Stomach (tissue), 9 donors: ENCODE results near the gene COL25A1. TPM values are rescaled to one million over a fixed set of nuclear protein-coding genes. Genes with fewer than 3 reads are reported as not detected.

Experiments
- DNase-seq, 2 donors: peaks; one replicate each; pipeline versions ENCODE4 v3.0.0 to v3.0.0-alpha.2; 2013 to 2019
- H3K27ac ChIP-seq, 5 donors: fragments of 200-600 bp in 4 of 5; sonication (generic) in 4 of 5; one replicate each; pipeline ENCODE4 v1.5.1; 2013 to 2019; ENCODE audit warnings: mild to moderate bottlenecking in 1 of 5, moderate library complexity in 1 of 5
- H3K27me3 ChIP-seq, 3 donors: fragments of 200-600 bp; sonication (generic); one replicate each; pipeline ENCODE4 v1.5.1; 2017 to 2019; ENCODE audit warnings: mixed run types in 1 of 3
- H3K36me3 ChIP-seq, 4 donors: fragments of 200-600 bp; sonication (generic); 1 replicate in 3 of 4; 2 replicates in 1 of 4; pipeline ENCODE4 v1.5.1; 2016 to 2019
- H3K4me1 ChIP-seq, 4 donors: fragments of 200-600 bp; sonication (generic); one replicate each; pipeline ENCODE4 v1.5.1; 2016 to 2019
- H3K4me3 ChIP-seq, 4 donors: fragments of 200-600 bp; sonication (generic) in 3 of 4; one replicate each; pipeline ENCODE4 v1.5.1; 2016 to 2019; ENCODE audit warnings: mild to moderate bottlenecking in 1 of 4
- H3K9me3 ChIP-seq, 4 donors: fragments of 200-600 bp; sonication (generic); one replicate each; pipeline ENCODE4 v1.5.1; 2016 to 2019
- CTCF ChIP-seq, 7 experiments: fragments of 450-650 bp in 4 of 7; fragments of 200-600 bp in 3 of 7; sonication (generic) in 3 of 7; IDR thresholded peaks; one replicate each; pipeline ENCODE4 v1.5.1; 2016 to 2019; ENCODE audit warnings: antibody characterized with exemption in 7 of 7, control low read depth in 2 of 7, mild to moderate bottlenecking in 1 of 7
- EP300 ChIP-seq: sonication (generic); formaldehyde crosslinking; IDR thresholded peaks from one replicate; pipeline ENCODE4 v1.6.1; 2017; ENCODE audit warnings: antibody characterized with exemption
- POLR2A ChIP-seq, 4 donors: fragments of 450-650 bp; IDR thresholded peaks; one replicate each; pipeline ENCODE4 v1.6.1; 2016; ENCODE audit warnings: antibody characterized with exemption in 4 of 4, control low read depth in 2 of 4, mild to moderate bottlenecking in 1 of 4, moderate library complexity in 1 of 4
- POLR2AphosphoS5 ChIP-seq, 3 donors: sonication (generic); formaldehyde crosslinking; IDR thresholded peaks; one replicate each; pipeline ENCODE4 v1.6.1; 2016; ENCODE audit warnings: antibody characterized with exemption in 3 of 3
- WGBS, 5 donors: extraction: QIAGEN DNeasy Blood & Tissue Kit in 3 of 5; methylation state at CpG; one replicate each; pipeline versions ENCODE4 v1.1.5 to v1.1.7; 2013 to 2018; 5-methylcytosine and 5-hydroxymethylcytosine counted together
- intact Hi-C: fragments of 100-400 bp; cut with DNase I; formaldehyde crosslinking; loops from one replicate; pipeline ENCODE4 v1.15.1; 2023; ENCODE audit warnings: low total_unique reads
- polyA plus RNA-seq, 3 donors: library from polyadenylated mRNA; stranded (reverse); fragments of 200-250 nt; gene quantifications; one replicate each; pipeline ENCODE4 v1.2.3, GENCODE V29; 2013
- total RNA-seq, 5 donors: library from RNA; depleted of rRNA; stranded (reverse); fragments of >200 nt; gene quantifications; one replicate each; pipeline versions ENCODE4 v1.1.0 to v1.2.3, GENCODE V29; 2014 to 2016
- donor health status: healthy with polysubstance abuse.
- donor health status: Bipolar disorder and iron deficiency.
- donor health status: healthy.

The COL25A1 gene
- total and polyA plus RNA-seq, 8 donors, result 0.10 to 4.1 (median 1.5) TPM; not detected in 5

GRCh38 chr4:108920395-108921087 lies 381.9 kb downstream of the COL25A1 start:
- no peak overlapping the region for H3K27ac ChIP-seq
- no peak overlapping the region for H3K4me3 ChIP-seq
- H3K4me1 ChIP-seq, result no peaks in the 10 kb centered on the region
- H3K27me3 ChIP-seq, result no peaks in the 10 kb centered on the region
- H3K36me3 ChIP-seq, result no peaks in the 10 kb centered on the region
- 45 to 79% (median 59%) methylated on average over 2 of the region's 2 CpGs for WGBS, 5 donors
- DNase-seq, result no peak
- no peaks in the 10 kb centered on the region for H3K9me3 ChIP-seq
- TF ChIP-seq EP300 (no peak), POLR2A (IDR thresholded peaks at IDR 0.05) (no peak), POLR2AphosphoS5 (IDR thresholded peaks at IDR 0.05) (no peak), CTCF (IDR thresholded peaks at IDR 0.05) (no peak)
- intact Hi-C loops, result no loop called here

GRCh38 chr4:108919226-108919893 lies 383.1 kb downstream of the COL25A1 start:
- no peaks in the 10 kb centered on the region for H3K4me1 ChIP-seq
- DNase-seq, result no peak
- intact Hi-C loops, result no loop called here
- H3K27me3 ChIP-seq, result no peaks in the 10 kb centered on the region
- no peak overlapping the region for H3K27ac ChIP-seq
- no peaks in the 10 kb centered on the region for H3K36me3 ChIP-seq
- WGBS, 5 donors, result 74 to 83% (median 76%) methylated on average over 5 of the region's 5 CpGs
- TF ChIP-seq CTCF (IDR thresholded peaks at IDR 0.05), result no peak
- TF ChIP-seq POLR2A (IDR thresholded peaks at IDR 0.05), result no peak
- no peak for TF ChIP-seq POLR2AphosphoS5 (IDR thresholded peaks at IDR 0.05)
- no peak for TF ChIP-seq EP300
- no peaks in the 10 kb centered on the region for H3K9me3 ChIP-seq
- no peak overlapping the region for H3K4me3 ChIP-seq

- no peak for TF ChIP-seq CTCF (IDR thresholded peaks at IDR 0.05)
- TF ChIP-seq POLR2A (IDR thresholded peaks at IDR 0.05), result no peak
- no peak for TF ChIP-seq POLR2AphosphoS5 (IDR thresholded peaks at IDR 0.05)
- no peak for TF ChIP-seq EP300
Measured at GRCh38 chr4:108917255-108917654, 385.2 kb downstream of the COL25A1 start.

GRCh38 chr4:108916638-108917037 lies 385.8 kb downstream of the COL25A1 start:
- Histone ChIP-seq H3K36me3 (no peaks in the 10 kb centered on the region), H3K4me1 (no peaks in the 10 kb centered on the region), H3K4me3 (no peak overlapping the region), H3K27me3 (no peaks in the 10 kb centered on the region), H3K9me3 (no peaks in the 10 kb centered on the region), H3K27ac (no peak overlapping the region)
- 84 to 93% (median 90%) methylated on average over 4 of the region's 4 CpGs for WGBS, 5 donors
- intact Hi-C loops, result no loop called here
- TF ChIP-seq POLR2A (IDR thresholded peaks at IDR 0.05), result no peak
- TF ChIP-seq CTCF (IDR thresholded peaks at IDR 0.05), result no peak
- TF ChIP-seq EP300, result no peak
- no peak for TF ChIP-seq POLR2AphosphoS5 (IDR thresholded peaks at IDR 0.05)
- no peak for DNase-seq

More at GRCh38 chr4:108917255-108917654, 385.2 kb downstream of the COL25A1 start:
- H3K27ac ChIP-seq, result no peak overlapping the region
- intact Hi-C loops, result no loop called here
- no peak for DNase-seq
- H3K4me1 ChIP-seq, result no peaks in the 10 kb centered on the region
- 57 to 72% (median 59%) methylated on average over 5 of the region's 5 CpGs for whole genome bisulfite sequencing, 5 donors
- no peaks in the 10 kb centered on the region for H3K9me3 ChIP-seq
- H3K36me3 ChIP-seq, result no peaks in the 10 kb centered on the region
- H3K27me3 ChIP-seq, result no peaks in the 10 kb centered on the region
- no peak overlapping the region for H3K4me3 ChIP-seq
